HL-60/S4 treated with retinoic acid at 250 ng/mL for 4 days and 3 days (cell line): ENCODE data around the gene TRAK1.
"Not testable (repeated sequence)": the region's sequence is repeated elsewhere in the genome, so short reads cannot be mapped to it uniquely, and the experiment has no call there.

Experiments used
- in situ Hi-C: fragments of 300-500 bp; cut with MboI; formaldehyde crosslinking; loops from 2 replicates; pipeline ENCODE4 v1.7.0; 2022; ENCODE audit warnings: low sequenced_read_pairs

Gene TRAK1

GRCh38 chr3:42096796-42097565 lies 5.8 kb downstream of the TRAK1 start:
- in situ Hi-C loops = no loop called here

GRCh38 chr3:42097566-42097946 lies 6.4 kb downstream of the TRAK1 start:
- in situ Hi-C loops = no loop called here

GRCh38 chr3:42098171-42098570 lies 7.0 kb downstream of the TRAK1 start:
- in situ Hi-C loops = no loop called here

- in situ Hi-C loops = no loop called here
These were observed 8.0 kb downstream of the TRAK1 start for GRCh38 chr3:42099020-42099765.

GRCh38 chr3:42101048-42101447 lies 9.9 kb downstream of the TRAK1 start:
- in situ Hi-C loops = no loop called here

GRCh38 chr3:42101481-42101880 lies 10.3 kb downstream of the TRAK1 start:
- in situ Hi-C loops = no loop called here

GRCh38 chr3:42102571-42102970 lies 11.4 kb downstream of the TRAK1 start:
- in situ Hi-C loops = no loop called here

- in situ Hi-C loops = not testable (repeated sequence)
These were observed 12.9 kb downstream of the TRAK1 start for GRCh38 chr3:42103921-42104665.

GRCh38 chr3:42105994-42106393 lies 14.8 kb downstream of the TRAK1 start:
- in situ Hi-C loops = not testable (repeated sequence)

GRCh38 chr3:42106646-42107045 lies 15.5 kb downstream of the TRAK1 start:
- in situ Hi-C loops = no loop called here

- in situ Hi-C loops = no loop called here
These were observed 19.5 kb downstream of the TRAK1 start for GRCh38 chr3:42110631-42111030.

- in situ Hi-C loops = no loop called here
These were observed 23.1 kb downstream of the TRAK1 start for GRCh38 chr3:42114130-42114725.

- in situ Hi-C loops = no loop called here
These were observed 24.1 kb downstream of the TRAK1 start for GRCh38 chr3:42115215-42115614.

GRCh38 chr3:42115946-42116345 lies 24.8 kb downstream of the TRAK1 start:
- in situ Hi-C loops = no loop called here

- in situ Hi-C loops = no loop called here
These were observed 25.3 kb downstream of the TRAK1 start for GRCh38 chr3:42116466-42116865.

GRCh38 chr3:42117175-42118008 lies 26.2 kb downstream of the TRAK1 start:
- in situ Hi-C loops = no loop called here

- in situ Hi-C loops = no loop called here
These were observed 27.7 kb downstream of the TRAK1 start for GRCh38 chr3:42118762-42119361.

- in situ Hi-C loops = no loop called here
These were observed 28.6 kb downstream of the TRAK1 start for GRCh38 chr3:42119561-42120355.

GRCh38 chr3:42120866-42121265 lies 29.7 kb downstream of the TRAK1 start:
- in situ Hi-C loops = no loop called here
